OCI-LY1 (cell line): ENCODE data around the gene DIP2C.
A peak's percentile ranks its signal among the peaks of the same experiment; 100 is the strongest.

Experiments used
- H2AFZ ChIP-seq: fragments of 200-600 bp; sonication (generic), shearing (Covaris generic); 2 replicates; pipeline ENCODE4 v1.6.0; 2014; ENCODE audit warnings: antibody characterized with exemption, mild to moderate bottlenecking, low read length
- H3F3A ChIP-seq: fragments of 200-600 bp; sonication (generic), shearing (Covaris generic); 2 replicates; pipeline ENCODE4 v1.6.0; 2014; ENCODE audit warnings: mild to moderate bottlenecking, antibody characterized with exemption, low read length, moderate library complexity; ENCODE audit not compliant: insufficient read depth
- H3K27ac ChIP-seq: fragments of 200-600 bp; sonication (generic); 2 replicates; pipeline ENCODE4 v1.5.1; 2014; ENCODE audit warnings: low read length, mixed run types, mild to moderate bottlenecking, low read depth; ENCODE audit not compliant: poor library complexity, severe bottlenecking
- H3K27me3 ChIP-seq: fragments of 200-600 bp; sonication (generic); 2 replicates; pipeline ENCODE4 v1.6.0; 2014; ENCODE audit warnings: antibody characterized with exemption, mild to moderate bottlenecking, low read length, moderate library complexity; ENCODE audit not compliant: insufficient read depth
- H3K36me3 ChIP-seq: fragments of 200-600 bp; sonication (generic); 2 replicates; pipeline ENCODE4 v1.6.1; 2014; ENCODE audit warnings: mild to moderate bottlenecking, antibody characterized with exemption, low read length, moderate library complexity, mixed read lengths; ENCODE audit not compliant: insufficient read depth
- H3K4me1 ChIP-seq: fragments of 200-600 bp; sonication (generic); 2 replicates; pipeline ENCODE4 v1.5.1; 2014; ENCODE audit warnings: mild to moderate bottlenecking, low read length, moderate library complexity; ENCODE audit not compliant: insufficient read depth, severe bottlenecking
- H3K4me2 ChIP-seq: fragments of 200-600 bp; sonication (generic), shearing (Covaris generic); 2 replicates; pipeline ENCODE4 v1.6.1; 2014; ENCODE audit warnings: low read length
- H3K4me3 ChIP-seq: fragments of 200-600 bp; sonication (generic); 2 replicates; pipeline ENCODE4 v1.5.1; 2014; ENCODE audit warnings: low read length, low read depth, mild to moderate bottlenecking, mixed read lengths; ENCODE audit not compliant: poor library complexity, severe bottlenecking
- H3K79me2 ChIP-seq: fragments of 200-600 bp; shearing (Covaris generic); 2 replicates; pipeline ENCODE4 v1.6.1; 2016; ENCODE audit warnings: mixed run types, low read length, mixed read lengths; ENCODE audit not compliant: insufficient read depth
- H3K9ac ChIP-seq: fragments of 200-600 bp; sonication (generic), shearing (Covaris generic); 2 replicates; pipeline ENCODE4 v1.6.1; 2014; ENCODE audit warnings: mild to moderate bottlenecking, low read length, mixed read lengths
- H3K9me2 ChIP-seq: fragments of 200-600 bp; sonication (generic), shearing (Covaris generic); 2 replicates; pipeline ENCODE4 v1.6.1; 2014; ENCODE audit warnings: low read depth, mild to moderate bottlenecking, low read length, mixed read lengths
- H3K9me3 ChIP-seq: fragments of 200-600 bp; shearing (Covaris generic); 2 replicates; pipeline ENCODE4 v1.6.1; 2014; ENCODE audit warnings: low read length, mixed read lengths
- H4K20me1 ChIP-seq: fragments of 200-600 bp; sonication (generic), shearing (Covaris generic); 2 replicates; pipeline ENCODE4 v1.6.0; 2016; ENCODE audit warnings: mild to moderate bottlenecking, low read length; ENCODE audit not compliant: insufficient read depth
- CTCF ChIP-seq: fragments of 200-600 bp; sonication (generic), shearing (Covaris generic); IDR thresholded peaks from 2 replicates; pipeline ENCODE4 v1.5.1; 2017; ENCODE audit warnings: mild to moderate bottlenecking, antibody characterized with exemption, low read length, moderate library complexity, mixed read lengths
- EZH2 ChIP-seq: fragments of 200-600 bp; sonication (generic), shearing (Covaris generic); IDR thresholded peaks from 2 replicates; pipeline ENCODE4 v1.8.0; 2017; ENCODE audit warnings: borderline replicate concordance, mixed run types, mild to moderate bottlenecking, antibody characterized with exemption, low read length, moderate library complexity, mixed read lengths

The DIP2C gene

DNA sequence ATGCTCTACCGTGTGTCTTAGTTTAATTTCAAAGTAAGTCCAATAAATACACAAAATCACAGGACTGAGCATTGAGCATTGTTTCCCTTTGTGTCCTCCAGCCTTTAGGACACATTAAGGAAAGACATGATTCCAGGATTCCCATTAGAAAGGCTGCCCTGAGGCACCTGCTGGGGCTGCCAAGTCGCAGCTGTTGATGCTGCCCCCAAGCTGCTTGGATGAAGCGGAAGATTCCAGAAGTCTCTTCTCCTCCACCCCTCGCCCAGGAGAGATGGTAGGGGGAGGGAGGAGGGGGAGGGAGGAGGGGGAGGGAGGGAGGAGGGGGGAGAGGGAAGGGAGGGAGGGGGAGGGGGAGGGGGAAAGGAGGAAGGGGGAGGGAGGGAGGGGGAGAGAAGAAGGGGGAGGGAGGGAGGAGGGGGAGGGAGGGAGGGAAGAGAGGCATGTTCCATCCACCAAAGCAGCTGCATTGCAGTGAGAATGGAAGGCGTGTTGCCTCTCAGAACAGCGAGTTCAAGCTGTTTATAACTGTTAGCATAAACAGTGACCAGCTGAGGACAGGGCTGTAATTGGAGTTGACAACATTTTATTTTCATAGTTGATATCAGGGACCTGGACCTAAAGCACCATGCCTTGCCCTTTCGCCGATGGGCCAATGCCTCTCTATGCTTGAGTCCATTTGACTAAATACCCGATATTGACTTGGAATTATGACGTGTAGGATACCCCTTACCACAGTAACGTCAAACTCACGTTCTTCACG lies 67.3 kb downstream of the DIP2C start:
- peaks cover 63% of the 10 kb centered on the region for H3K4me1 ChIP-seq
- H3K27me3 ChIP-seq, result no peaks in the 10 kb centered on the region; the same call in 1 of the 2 replicates
- no peak overlapping the region for H3K9ac ChIP-seq
- no peaks in the 10 kb centered on the region for H3K9me2 ChIP-seq
- H3K4me3 ChIP-seq, result no peak overlapping the region
- no peak overlapping the region for H2AFZ ChIP-seq
- no peak overlapping the region for H3K4me2 ChIP-seq
- H3K79me2 ChIP-seq, result no peaks in the 10 kb centered on the region
- H4K20me1 ChIP-seq, result no peaks in the 10 kb centered on the region
- H3F3A ChIP-seq, result no peaks in the 10 kb centered on the region
- H3K36me3 ChIP-seq, result no peaks in the 10 kb centered on the region; the same call in 1 of the 2 replicates
- peak overlapping the region; percentile 92 for H3K27ac ChIP-seq
- TF ChIP-seq EZH2 (no peak), CTCF (no peak)
- no peaks in the 10 kb centered on the region for H3K9me3 ChIP-seq

- H3K9ac ChIP-seq, result no peak overlapping the region
- no peaks in the 10 kb centered on the region for H4K20me1 ChIP-seq
- no peak overlapping the region for H3K4me2 ChIP-seq
- TF ChIP-seq CTCF (no peak), EZH2 (no peak)
- no peak overlapping the region for H3K4me3 ChIP-seq
- H3K4me1 ChIP-seq, result peaks cover 67% of the 10 kb centered on the region
- peak overlapping the region; percentile 92 for H3K27ac ChIP-seq
- H2AFZ ChIP-seq, result no peak overlapping the region
- no peaks in the 10 kb centered on the region for H3K79me2 ChIP-seq
- H3K9me3 ChIP-seq, result no peaks in the 10 kb centered on the region
- no peaks in the 10 kb centered on the region for H3F3A ChIP-seq
- H3K27me3 ChIP-seq, result no peaks in the 10 kb centered on the region; the same call in 1 of the 2 replicates
- H3K36me3 ChIP-seq, result no peaks in the 10 kb centered on the region; the same call in 1 of the 2 replicates
- no peaks in the 10 kb centered on the region for H3K9me2 ChIP-seq
Observed at GRCh38 chr10:621513-621912, 68.0 kb downstream of the DIP2C start.

DNA sequence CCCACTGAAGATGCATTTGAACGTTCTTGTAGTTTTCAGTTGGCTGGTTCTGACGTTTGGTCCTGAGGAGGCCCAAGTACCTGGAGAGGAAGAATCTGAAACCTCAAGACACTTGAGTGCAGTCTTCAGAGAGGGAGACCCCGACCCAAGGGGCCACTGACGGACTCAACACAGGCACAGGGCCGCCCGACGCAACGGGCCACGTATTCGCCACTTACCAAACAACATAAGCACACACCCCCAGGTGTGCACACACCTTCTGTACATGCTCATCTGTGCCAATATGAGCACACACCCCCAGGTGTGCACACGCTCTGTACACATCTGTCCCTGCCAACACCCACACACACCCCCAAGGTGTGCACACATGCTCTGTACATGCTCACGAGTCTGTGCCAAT lies 68.5 kb downstream of the DIP2C start:
- Histone ChIP-seq H3F3A (no peaks in the 10 kb centered on the region), H3K9me3 (no peaks in the 10 kb centered on the region), H3K36me3 (no peaks in the 10 kb centered on the region), H2AFZ (no peak overlapping the region), H3K9me2 (no peaks in the 10 kb centered on the region), H3K79me2 (no peaks in the 10 kb centered on the region), H3K4me2 (peak overlapping the region; percentile 26), H3K4me3 (no peak overlapping the region), H3K9ac (peak overlapping the region; percentile 46; the same call in 1 of the 2 replicates), H4K20me1 (no peaks in the 10 kb centered on the region), H3K27me3 (no peaks in the 10 kb centered on the region; the same call in 1 of the 2 replicates), H3K4me1 (peaks cover 67% of the 10 kb centered on the region), H3K27ac (peak overlapping the region; percentile 92)
- TF ChIP-seq CTCF (no peak), EZH2 (no peak)
